GM21423 (cell line): ENCODE results near the gene VEPH1.
A peak's percentile ranks its signal among the peaks of the same experiment; 100 is the strongest.

Experiments used
- ATAC-seq: cut with Tn5 transposase; IDR thresholded peaks from one replicate; pipeline ENCODE4 v1.9.1; 2021; ENCODE audit warnings: mild to moderate bottlenecking, moderate library complexity; ENCODE audit not compliant: unreplicated experiment

VEPH1 gene

DNA sequence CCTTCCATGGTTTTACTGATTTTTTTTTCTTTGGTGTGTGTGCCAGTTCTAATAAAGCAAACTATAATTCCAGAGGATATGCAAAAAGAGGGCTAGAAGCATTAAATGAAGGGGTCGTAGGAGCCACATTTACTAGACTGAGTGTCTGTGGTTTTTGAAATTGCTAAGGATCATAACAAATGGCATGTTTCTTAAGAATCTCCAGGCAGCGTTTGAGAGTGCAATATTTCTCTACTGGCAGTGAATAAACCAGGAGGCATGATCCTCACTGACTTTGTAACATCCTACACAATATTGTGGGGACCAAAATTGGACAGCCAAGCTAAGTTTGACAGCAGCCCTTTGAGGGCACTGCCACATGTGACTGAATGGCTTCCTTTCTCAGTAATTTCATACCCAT is 227.4 kb downstream of the VEPH1 start:
- ATAC-seq = no peak

- ATAC-seq = no peak
Measured at GRCh38 chr3:157274644-157275137, 228.5 kb downstream of the VEPH1 start.

- no peak for ATAC-seq
Measured at GRCh38 chr3:157271283-157271882, 231.8 kb downstream of the VEPH1 start.

- no peak for ATAC-seq
Measured at GRCh38 chr3:157268026-157268425, 235.2 kb downstream of the VEPH1 start.

- no peak for ATAC-seq
Measured at GRCh38 chr3:157265931-157266330, 237.3 kb downstream of the VEPH1 start.

GRCh38 chr3:157263027-157263426 is 240.2 kb downstream of the VEPH1 start:
- ATAC-seq = no peak

DNA sequence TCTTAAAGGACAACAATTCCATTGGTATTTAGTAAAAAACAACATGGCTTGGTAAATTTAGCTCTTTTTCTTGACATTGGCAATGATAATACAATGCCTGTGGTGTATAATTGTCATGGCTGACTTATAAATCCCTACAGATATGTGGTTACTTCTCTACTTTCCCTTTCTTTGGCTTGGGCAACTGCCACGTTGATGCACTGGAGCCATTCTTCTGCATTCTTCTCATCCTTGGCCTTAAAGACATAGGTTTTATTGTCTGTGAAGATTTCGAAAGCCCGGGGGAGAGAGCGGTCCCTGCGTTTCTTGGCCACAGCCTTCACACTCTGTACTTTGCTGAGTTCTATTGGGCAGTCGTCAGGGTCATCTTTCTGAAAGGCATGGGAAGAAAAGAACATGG is 242.2 kb downstream of the VEPH1 start:
- ATAC-seq = no peak

DNA sequence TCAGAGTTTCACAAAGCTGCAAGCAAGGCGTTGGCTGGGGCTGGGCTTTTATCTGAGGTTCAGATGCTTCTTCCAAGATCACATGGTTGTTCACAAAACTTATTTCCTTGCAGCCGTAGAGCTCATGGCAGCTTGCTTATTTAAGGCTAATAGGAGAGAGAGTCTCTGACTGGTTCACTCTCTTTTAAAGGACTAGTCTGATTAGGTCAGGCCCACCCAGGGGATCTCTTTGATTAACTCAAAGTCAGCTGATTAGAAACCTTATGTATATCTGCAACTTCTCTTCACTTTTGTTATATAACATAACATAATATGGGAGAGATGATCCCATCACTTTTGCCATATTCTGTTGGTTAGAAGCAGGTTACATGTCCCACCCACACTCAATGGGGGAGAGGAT is 243.4 kb downstream of the VEPH1 start:
- no peak for ATAC-seq

- no peak for ATAC-seq
Measured at GRCh38 chr3:157257101-157257500, 246.1 kb downstream of the VEPH1 start.

- ATAC-seq = no peak
Measured at GRCh38 chr3:157255797-157256196, 247.4 kb downstream of the VEPH1 start.

GRCh38 chr3:157251685-157252084 is 251.5 kb downstream of the VEPH1 start:
- ATAC-seq = no peak

GRCh38 chr3:157249606-157250005 is 253.6 kb downstream of the VEPH1 start:
- no peak for ATAC-seq

- no peak for ATAC-seq
Measured at GRCh38 chr3:157248590-157249422, 254.4 kb downstream of the VEPH1 start.

DNA sequence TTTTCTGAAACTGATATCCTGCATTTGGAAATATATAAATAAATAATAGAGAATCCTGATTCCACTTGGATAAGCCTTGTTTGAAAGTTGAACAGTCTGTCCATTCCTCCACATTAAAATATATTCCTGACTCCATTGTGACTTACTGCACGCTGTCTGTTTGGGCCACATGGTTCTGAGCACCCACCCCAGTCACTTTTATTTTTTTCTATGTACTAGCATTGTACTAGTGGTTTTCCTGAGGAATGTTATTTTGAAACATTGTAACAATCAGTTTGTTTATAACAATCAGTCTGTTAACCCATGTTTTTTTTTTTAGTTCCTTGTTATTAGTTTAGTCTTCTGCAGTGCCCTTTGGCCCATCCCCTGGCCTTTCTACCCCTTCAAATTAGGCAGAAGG is 255.8 kb downstream of the VEPH1 start:
- ATAC-seq = no peak

DNA sequence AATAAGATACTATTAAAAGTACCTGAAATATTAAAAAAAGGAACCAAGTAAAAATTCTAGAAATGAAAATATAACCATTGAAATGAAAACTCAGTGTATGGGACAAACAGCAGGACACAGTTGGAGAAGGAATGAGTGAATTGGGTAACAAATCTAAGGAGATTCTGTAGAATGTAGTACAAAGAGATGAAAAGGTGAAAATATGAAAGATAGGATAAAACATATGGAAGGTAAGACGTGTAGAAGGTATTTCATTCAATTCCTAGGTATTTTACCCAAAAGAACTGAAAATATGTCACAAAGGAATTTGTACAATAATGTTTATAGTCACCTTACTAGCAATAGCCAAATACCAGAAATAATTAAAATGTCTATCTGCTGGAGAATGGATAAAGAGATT is 260.4 kb downstream of the VEPH1 start:
- ATAC-seq = no peak

DNA sequence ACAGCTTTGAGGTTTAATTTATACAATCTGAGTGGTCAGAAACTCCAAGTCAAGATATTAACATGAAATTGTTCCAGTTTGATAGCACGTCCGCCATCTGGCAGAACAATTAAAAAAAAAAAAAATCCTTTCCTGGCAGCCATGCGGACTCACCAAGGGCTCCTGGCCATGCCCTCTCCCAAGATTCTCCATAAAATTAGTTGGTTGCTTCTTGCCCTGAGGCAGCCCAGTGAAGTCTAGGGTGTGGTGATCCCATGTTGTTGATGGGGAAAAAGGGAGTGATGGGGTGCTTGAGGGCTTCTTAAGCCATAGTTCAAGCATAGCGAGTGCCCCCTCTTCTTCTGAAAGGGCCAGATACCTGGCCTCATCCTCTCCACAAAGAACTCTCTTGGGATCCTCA is 261.6 kb downstream of the VEPH1 start:
- ATAC-seq = no peak

DNA sequence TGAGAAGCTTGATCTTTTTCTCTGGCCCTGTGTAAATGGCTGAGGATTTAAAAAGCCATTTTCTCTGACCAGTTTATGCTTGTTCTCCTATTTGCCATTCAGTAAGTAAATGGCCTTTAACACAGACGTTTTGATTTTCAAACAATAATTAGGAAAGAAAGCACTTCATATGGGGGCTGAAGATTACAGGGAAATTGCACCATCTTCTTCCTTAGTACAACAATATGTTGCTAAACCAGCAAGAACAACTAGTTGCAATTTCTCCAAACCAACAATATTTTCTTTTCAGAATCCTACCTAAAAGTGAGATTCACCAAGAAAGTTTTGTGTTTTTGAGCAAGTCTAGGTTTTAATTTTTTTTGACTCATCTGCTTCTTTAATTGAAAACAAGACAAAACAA is 262.8 kb downstream of the VEPH1 start:
- no peak for ATAC-seq

- peak; percentile 100 for ATAC-seq
Measured at GRCh38 chr3:157239082-157239704, 264.0 kb downstream of the VEPH1 start.

GRCh38 chr3:157238457-157238856 is 264.8 kb downstream of the VEPH1 start:
- ATAC-seq = no peak

DNA sequence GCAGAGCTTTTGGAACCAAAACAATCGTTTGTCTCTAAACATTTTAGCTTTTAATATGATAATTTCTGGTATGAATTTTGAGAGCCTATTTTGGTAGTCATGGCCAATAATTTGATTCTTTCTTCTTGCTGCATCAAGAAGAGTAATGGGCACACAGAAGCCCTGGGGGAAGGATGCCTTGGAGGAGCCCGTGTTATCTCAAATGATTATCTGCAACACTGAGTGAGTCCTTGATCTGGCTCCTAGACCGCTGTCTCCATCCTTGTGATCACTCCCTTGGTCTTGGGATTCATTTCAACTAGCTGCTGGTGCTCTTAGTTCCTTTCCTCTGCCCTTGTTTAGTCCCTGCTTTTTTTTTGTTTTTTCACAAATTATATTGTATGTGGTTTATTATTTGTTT is 265.3 kb downstream of the VEPH1 start:
- no peak for ATAC-seq

- ATAC-seq = no peak
Measured at GRCh38 chr3:157235291-157235690, 267.9 kb downstream of the VEPH1 start.

DNA sequence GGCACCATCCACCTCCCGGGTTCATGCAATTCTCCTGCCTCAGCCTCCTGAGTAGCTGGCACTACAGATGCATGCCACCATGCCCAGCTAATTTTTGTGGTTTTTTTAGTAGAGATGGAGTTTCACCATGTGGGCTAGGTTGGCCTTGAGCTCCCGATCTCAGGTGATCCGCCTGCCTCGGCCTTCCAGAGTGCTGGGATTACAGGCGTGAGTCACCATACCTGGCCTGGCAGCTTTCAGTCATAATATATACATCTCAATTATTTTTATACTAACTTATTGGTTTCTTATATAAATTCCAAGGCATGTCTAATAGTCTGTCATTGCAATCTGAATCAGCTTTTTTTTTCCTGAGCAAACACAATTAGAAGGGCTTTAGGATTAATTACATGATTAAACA is 269.3 kb downstream of the VEPH1 start:
- no peak for ATAC-seq
